GM12892 (cell line): ENCODE data around the gene ZNF33A.

Source experiments
- POLR2A ChIP-seq: IDR thresholded peaks from 2 replicates; pipeline ENCODE4 v1.6.1; 2011; ENCODE audit warnings: low read depth, low read length, control low read depth
- POLR2AphosphoS5 ChIP-seq: IDR thresholded peaks from 2 replicates; pipeline ENCODE4 v1.6.1; 2011; ENCODE audit warnings: low read depth, low read length, control low read depth
- TAF1 ChIP-seq: IDR thresholded peaks from 2 replicates; pipeline ENCODE4 v1.6.1; 2011; ENCODE audit warnings: low read depth, mild to moderate bottlenecking, control low read depth, low read length, borderline replicate concordance

DNA sequence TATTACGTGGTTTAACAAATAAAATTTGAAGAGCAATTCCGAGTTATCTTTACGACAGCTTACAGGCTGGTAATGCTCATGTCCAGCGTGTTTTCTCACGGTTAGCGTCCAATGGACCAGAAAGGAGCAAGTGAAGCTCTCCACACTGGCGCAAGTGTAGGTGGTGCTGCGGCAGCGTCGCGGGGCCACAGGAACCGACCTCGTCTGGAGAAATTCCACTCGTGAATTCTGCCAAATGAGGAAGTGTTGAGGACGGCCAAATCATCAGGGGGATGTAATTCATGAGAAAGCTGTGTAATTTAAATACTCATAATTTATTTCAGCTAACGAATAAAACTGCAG, 83.3 kb downstream of the ZNF33A start:
- no peak for TF ChIP-seq POLR2A
- TF ChIP-seq TAF1: no peak
- TF ChIP-seq POLR2AphosphoS5: no peak
